Pancreas (tissue), 10 donors: ENCODE measurements around the gene PI4KA. TPM values are rescaled to one million over a fixed set of nuclear protein-coding genes. Genes with fewer than 3 reads are reported as not detected.

Source experiments
- ATAC-seq, 4 donors: fragments of 200-7000 bp; cut with Tn5 transposase; one replicate each; pipeline versions ENCODE4 v1.8.0 to v1.9.1; 2020; ENCODE audit warnings: mild to moderate bottlenecking in 4 of 4, moderate library complexity in 4 of 4
- DNase-seq, 6 donors: peaks; one replicate each; pipeline ENCODE4 v3.0.0-alpha.2; 2020
- FAIRE-seq: peaks from 2 replicates; lab custom pipeline; 2012; peaks lifted over from hg19 to GRCh38; lab: Jason Lieb, UNC
- H3K27ac ChIP-seq, 4 donors: fragments of 200-600 bp; sonication (generic); 1 replicate in 3 of 4; 2 replicates in 1 of 4; pipeline versions ENCODE4 v1.5.0 to v1.8.0; 2020
- H3K27me3 ChIP-seq, 4 donors: fragments of 200-600 bp; one replicate each; pipeline ENCODE4 v1.8.0; 2021
- H3K36me3 ChIP-seq, 3 donors: fragments of 200-600 bp; sonication (generic) in 1 of 3; one replicate each; pipeline versions ENCODE4 v1.5.0 to v1.8.0; 2020 to 2021
- H3K4me1 ChIP-seq, 3 donors: fragments of 200-600 bp; one replicate each; pipeline ENCODE4 v1.8.0; 2021
- H3K4me3 ChIP-seq, 4 donors: fragments of 200-600 bp; sonication (generic) in 2 of 4; one replicate each; pipeline versions ENCODE4 v1.5.0 to v1.8.0; 2020 to 2021
- H3K9me3 ChIP-seq, 4 donors: fragments of 200-600 bp; one replicate each; pipeline ENCODE4 v1.8.0; 2021
- CTCF ChIP-seq, 4 donors: fragments of 200-600 bp; sonication (generic) in 3 of 4; IDR thresholded peaks; one replicate each; pipeline versions ENCODE4 v1.5.0 to v1.8.0; 2021; ENCODE audit warnings: antibody characterized with exemption in 4 of 4
- WGBS, 2 donors: extraction: QIAGEN DNeasy Blood & Tissue Kit; methylation state at CpG; one replicate each; pipeline ENCODE4 v1.1.7; 2013; 5-methylcytosine and 5-hydroxymethylcytosine counted together
- intact Hi-C, 3 donors: fragments of 100-400 bp; cut with DNase I; formaldehyde crosslinking; loops; one replicate each; pipeline versions ENCODE4 v1.11.1 to v1.14.2; 2022
- polyA plus RNA-seq, 2 donors: library from polyadenylated mRNA; stranded (reverse); fragments of 200-250 nt; gene quantifications; one replicate each; pipeline ENCODE4 v1.2.3, GENCODE V29; 2013
- total RNA-seq, 6 donors: library from RNA; stranded (reverse); fragmentation: NEBNext Ultra II Directional in 4 of 6; extraction: Animal tissue kit (Norgen Biotek cat#: 25700) in 4 of 6; gene quantifications; one replicate each; pipeline versions ENCODE4 v1.2.1 to v1.2.4, GENCODE V29; 2021 to 2023
- donor health status: healthy with polysubstance abuse.
- donor health status: DM: no; HTN: no; CAD: no; lungs with moderate emphysema.
- donor health status: DM: no; HTN: no; CAD: no.
- donor health status: control.
- donor health status: control.
- donor health status: Bipolar disorder and iron deficiency.
- donor health status: DM: yes; HTN: yes; CAD: no.
- donor health status: DM: no; HTN: no; CAD: no.
- donor health status: DM: no; HTN: no; CAD: no.
- donor health status: DM: yes; HTN: yes; CAD: no.

PI4KA gene
- total and polyA plus RNA-seq, 8 donors: 23.6 to 46.6 (median 32.0) TPM

GRCh38 chr22:20792221-20792965, 66.2 kb downstream of the PI4KA start:
- Histone ChIP-seq H3K27ac (no peak overlapping the region), H3K27me3 (no peaks in the 10 kb centered on the region), H3K36me3 (peaks cover 0 to 21% (median 0%) of the 10 kb centered on the region in 3 donors), H3K4me1 (no peaks in the 10 kb centered on the region), H3K4me3 (no peak overlapping the region), H3K9me3 (no peaks in the 10 kb centered on the region)
- 96 to 99% methylated on average over 12 of the region's 12 CpGs for WGBS, 2 donors
- TF ChIP-seq CTCF (IDR thresholded peaks at IDR 0.05): no peak
- ATAC-seq (no peak), DNase-seq (no peak), FAIRE-seq (no peak)
- intact Hi-C loops: no loop called here

DNA sequence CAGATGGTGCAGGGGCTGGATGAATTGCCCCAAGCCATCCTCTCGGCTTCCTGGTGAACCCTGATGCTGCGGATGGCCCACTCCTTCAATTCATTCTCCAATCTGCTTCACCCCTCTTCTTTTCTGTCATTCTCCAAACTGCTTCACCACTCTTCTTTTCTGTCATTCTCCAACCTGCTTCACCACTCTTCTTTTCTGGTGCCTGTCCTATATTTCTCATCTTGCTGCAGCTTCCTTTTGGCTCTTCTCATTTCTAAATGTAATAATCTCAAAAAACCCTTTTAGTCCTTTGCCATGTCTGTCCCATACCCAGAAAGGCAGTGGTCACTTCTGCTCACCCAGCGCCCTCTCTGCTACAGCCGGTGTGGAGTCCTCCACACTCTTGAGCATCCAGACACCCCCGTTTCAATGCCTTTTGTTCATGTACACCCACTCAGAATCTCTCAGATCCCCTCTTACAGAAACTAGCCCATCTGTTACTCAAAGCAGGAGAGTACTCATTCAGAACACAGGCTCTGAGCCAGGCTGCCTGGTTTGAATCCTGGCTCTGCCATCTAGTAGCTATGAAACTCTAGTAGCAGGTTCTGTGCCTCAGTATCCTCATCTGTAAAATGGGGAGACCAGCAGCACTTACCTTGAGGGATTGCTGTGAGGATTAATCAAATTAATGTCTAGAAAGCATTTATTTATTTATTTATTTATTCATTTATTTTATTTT, 69.8 kb downstream of the PI4KA start:
- H3K27me3 ChIP-seq: no peaks in the 10 kb centered on the region
- no peak overlapping the region for H3K4me3 ChIP-seq
- no peak for DNase-seq
- ATAC-seq: no peak
- intact Hi-C loops: no loop called here
- 94 to 96% methylated on average over 5 of the region's 5 CpGs for WGBS, 2 donors
- H3K4me1 ChIP-seq: peaks cover 5 to 9% (median 7%) of the 10 kb centered on the region in 3 donors
- H3K27ac ChIP-seq: no peak overlapping the region
- no peak for TF ChIP-seq CTCF (IDR thresholded peaks at IDR 0.05)
- H3K9me3 ChIP-seq: no peaks in the 10 kb centered on the region
- peaks cover 0 to 8% (median 0%) of the 10 kb centered on the region in 3 donors for H3K36me3 ChIP-seq
- FAIRE-seq: no peak

DNA sequence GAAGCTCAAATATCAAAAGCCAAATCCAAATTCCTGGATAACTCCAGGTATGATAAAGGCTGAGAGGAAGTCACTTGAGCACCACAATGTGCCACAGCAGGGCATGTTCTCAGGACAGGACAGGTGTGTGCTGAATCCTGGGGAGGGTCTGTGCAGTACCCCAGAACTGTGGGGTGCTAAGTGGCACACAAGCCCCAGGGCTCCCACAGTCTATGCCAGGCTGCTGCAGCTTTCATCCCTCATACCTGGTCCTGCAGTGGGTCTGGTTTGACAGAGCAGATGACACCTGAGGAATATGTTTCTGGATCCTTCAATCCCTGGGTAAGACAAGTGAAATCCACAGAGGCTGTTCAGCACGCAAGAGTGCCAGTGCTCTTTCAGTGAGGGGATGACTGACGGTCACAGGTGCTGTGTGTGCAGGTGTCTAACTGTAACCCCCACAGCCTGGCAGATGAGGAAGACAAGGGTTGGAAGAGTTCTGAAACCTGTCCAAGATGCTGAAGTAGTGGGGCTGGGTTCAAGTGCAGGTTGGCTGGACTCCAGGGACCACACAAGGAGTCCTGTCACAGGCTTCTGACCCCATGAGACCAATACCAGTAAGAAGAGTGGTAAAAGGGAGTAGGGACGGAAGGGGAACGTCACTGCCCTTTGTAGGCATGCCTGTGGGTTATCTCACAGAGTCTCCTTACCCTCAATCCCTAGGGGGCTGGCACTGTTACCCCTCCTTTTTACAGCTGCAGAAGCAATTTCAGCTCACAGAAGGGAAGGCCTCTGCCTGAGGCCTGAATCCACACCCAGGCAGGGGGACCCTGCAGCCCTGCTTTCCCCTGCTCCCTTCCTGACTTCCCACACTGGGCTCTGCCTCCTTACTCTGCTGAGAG, 70.6 kb downstream of the PI4KA start:
- WGBS, 2 donors: 97 to 98% methylated on average over 4 of the region's 4 CpGs
- Histone ChIP-seq H3K27me3 (no peaks in the 10 kb centered on the region), H3K4me1 (peaks cover 5 to 9% (median 7%) of the 10 kb centered on the region in 3 donors), H3K9me3 (no peaks in the 10 kb centered on the region), H3K27ac (no peak overlapping the region), H3K36me3 (peaks cover 0 to 8% (median 0%) of the 10 kb centered on the region in 3 donors), H3K4me3 (no peak overlapping the region)
- intact Hi-C loops: no loop called here
- no peak for TF ChIP-seq CTCF (IDR thresholded peaks at IDR 0.05)
- no peak for DNase-seq
- no peak for FAIRE-seq
- ATAC-seq: no peak

DNA sequence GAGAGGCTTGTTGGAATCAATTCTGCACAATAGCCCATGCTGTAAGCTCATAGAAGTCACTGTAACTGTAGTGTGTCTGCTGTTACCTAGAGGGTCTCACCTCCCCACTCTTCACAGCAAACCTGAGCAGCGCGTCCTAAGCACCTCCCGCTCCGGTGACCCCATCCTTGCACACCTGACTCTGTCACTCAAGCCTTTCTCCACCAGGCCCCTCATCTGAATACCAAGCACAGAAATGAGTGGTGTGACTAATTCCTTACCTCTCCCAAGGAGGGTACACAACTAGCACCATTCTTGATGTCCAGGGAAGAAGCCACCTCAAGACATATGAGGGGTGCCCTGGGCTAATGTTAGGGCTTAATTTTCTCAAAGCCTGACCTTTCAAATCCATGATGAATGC, 71.4 kb downstream of the PI4KA start:
- 93 to 95% methylated on average over 4 of the region's 4 CpGs for WGBS, 2 donors
- ATAC-seq: no peak
- DNase-seq: no peak
- no peaks in the 10 kb centered on the region for H3K27me3 ChIP-seq
- no peak overlapping the region for H3K27ac ChIP-seq
- TF ChIP-seq CTCF (IDR thresholded peaks at IDR 0.05): no peak
- no peaks in the 10 kb centered on the region for H3K9me3 ChIP-seq
- peaks cover 0 to 8% (median 0%) of the 10 kb centered on the region in 3 donors for H3K36me3 ChIP-seq
- intact Hi-C loops: no loop called here
- FAIRE-seq: no peak
- peaks cover 5 to 9% (median 7%) of the 10 kb centered on the region in 3 donors for H3K4me1 ChIP-seq
- no peak overlapping the region for H3K4me3 ChIP-seq
